ENCODE results near the gene RFX3. TPM values are rescaled to one million over a fixed set of nuclear protein-coding genes. Genes with fewer than 3 reads are reported as not detected.

RFX3 gene
- total and polyA plus RNA-seq, 2 of the 13 experiments (the other 11 are each of a cell fraction or from before 2014, with no cell fraction given), result 2.7 to 5.3 TPM

- intact Hi-C loops (cut with micrococcal nuclease; ENCODE audit: unreplicated experiment) (no loop called here), in situ Hi-C loops (cut with HindIII; ENCODE audit: extremely low pct_ligation_motif_present, low pct_unique_long_range_greater_than_20kb) (no loop called here)
- FAIRE-seq, result no peak
- Histone ChIP-seq H3K9ac (ENCODE audit: insufficient read depth, low read depth, low read length) (no peak overlapping the region), H3K9me3 (ENCODE audit: low read length) (no peaks in the 10 kb centered on the region), H4K20me1 (ENCODE audit: insufficient read depth, low read length) (no peaks in the 10 kb centered on the region), H3K4me3 (replicated peaks in 1 of 3; ENCODE audit: insufficient read depth in 1 of 3, low read depth in 2 of 3, low read length in 3 of 3) (no peak overlapping the region), H3K27ac (ENCODE audit: extremely low read length, insufficient read depth, low read length) (no peak overlapping the region), H3K79me2 (ENCODE audit: insufficient read depth, low read length) (no peaks in the 10 kb centered on the region), H2AFZ (ENCODE audit: low read length) (no peak overlapping the region), H3K36me3 (replicated peaks in 1 of 2; ENCODE audit: control insufficient read depth in 1 of 2, insufficient read depth in 2 of 2, low read length in 2 of 2) (no peaks in the 10 kb centered on the region), H3K27me3 (ENCODE audit: control insufficient read depth in 1 of 2, insufficient read depth in 2 of 2, low read length in 2 of 2) (no peaks in the 10 kb centered on the region), H3K4me1 (ENCODE audit: insufficient read depth, low read length) (no peaks in the 10 kb centered on the region), H3K4me2 (ENCODE audit: low read depth, low read length) (no peak overlapping the region)
- BruUV-seq (replicated peaks), result no TSS peak
- no peak for ATAC-seq
- TF ChIP-seq, protein P1, sequence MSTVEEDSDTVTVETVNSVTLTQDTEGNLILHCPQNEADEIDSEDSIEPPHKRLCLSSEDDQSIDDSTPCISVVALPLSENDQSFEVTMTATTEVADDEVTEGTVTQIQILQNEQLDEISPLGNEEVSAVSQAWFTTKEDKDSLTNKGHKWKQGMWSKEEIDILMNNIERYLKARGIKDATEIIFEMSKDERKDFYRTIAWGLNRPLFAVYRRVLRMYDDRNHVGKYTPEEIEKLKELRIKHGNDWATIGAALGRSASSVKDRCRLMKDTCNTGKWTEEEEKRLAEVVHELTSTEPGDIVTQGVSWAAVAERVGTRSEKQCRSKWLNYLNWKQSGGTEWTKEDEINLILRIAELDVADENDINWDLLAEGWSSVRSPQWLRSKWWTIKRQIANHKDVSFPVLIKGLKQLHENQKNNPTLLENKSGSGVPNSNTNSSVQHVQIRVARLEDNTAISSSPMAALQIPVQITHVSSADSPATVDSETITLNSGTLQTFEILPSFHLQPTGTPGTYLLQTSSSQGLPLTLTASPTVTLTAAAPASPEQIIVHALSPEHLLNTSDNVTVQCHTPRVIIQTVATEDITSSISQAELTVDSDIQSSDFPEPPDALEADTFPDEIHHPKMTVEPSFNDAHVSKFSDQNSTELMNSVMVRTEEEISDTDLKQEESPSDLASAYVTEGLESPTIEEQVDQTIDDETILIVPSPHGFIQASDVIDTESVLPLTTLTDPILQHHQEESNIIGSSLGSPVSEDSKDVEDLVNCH (CRISPR knock-in tag; IDR thresholded peaks at IDR 0.05), result no peak
- TF ChIP-seq, protein P2, sequence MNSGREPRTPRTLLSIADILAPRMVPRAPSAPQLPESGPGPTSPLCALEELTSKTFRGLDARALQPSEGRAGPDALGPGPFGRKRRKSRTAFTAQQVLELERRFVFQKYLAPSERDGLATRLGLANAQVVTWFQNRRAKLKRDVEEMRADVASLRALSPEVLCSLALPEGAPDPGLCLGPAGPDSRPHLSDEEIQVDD (CRISPR knock-in tag; IDR thresholded peaks at IDR 0.05; ENCODE audit: borderline replicate concordance), result no peak
- TF ChIP-seq REPIN1 (CRISPR knock-in tag; IDR thresholded peaks at IDR 0.05; ENCODE audit: borderline replicate concordance, low read depth), result no peak
- TF ChIP-seq RBAK (CRISPR knock-in tag; IDR thresholded peaks at IDR 0.05), result no peak
- TF ChIP-seq ZNF781 (CRISPR knock-in tag; IDR thresholded peaks at IDR 0.05; ENCODE audit: borderline replicate concordance, not compliant biosample characterization), result no peak
- TF ChIP-seq HDAC2 (CRISPR knock-in tag; IDR thresholded peaks at IDR 0.05), result no peak
- no peak for TF ChIP-seq YEATS2 (CRISPR knock-in tag; IDR thresholded peaks at IDR 0.05; ENCODE audit: borderline replicate concordance)
- no peak for TF ChIP-seq HOXA5 (CRISPR knock-in tag; IDR thresholded peaks at IDR 0.05)
- no peak for TF ChIP-seq KLF12 (CRISPR knock-in tag; IDR thresholded peaks at IDR 0.05; ENCODE audit: borderline replicate concordance)
- no peak for TF ChIP-seq XRCC5 (optimal IDR thresholded peaks at IDR 0.05; ENCODE audit: low read length)
- no peak for TF ChIP-seq SIN3A (IDR thresholded peaks at IDR 0.05; ENCODE audit: borderline replicate concordance, low read depth, low read length)
- no peak for TF ChIP-seq FIP1L1 (IDR thresholded peaks at IDR 0.05; ENCODE audit: borderline replicate concordance, insufficient read depth, low read depth, low read length)
- TF ChIP-seq NFIC (IDR thresholded peaks at IDR 0.05; ENCODE audit: low read length), result no peak
- no peak for TF ChIP-seq ZNF598 (CRISPR knock-in tag; IDR thresholded peaks at IDR 0.05; ENCODE audit: borderline replicate concordance)
- TF ChIP-seq SMARCE1 (IDR thresholded peaks at IDR 0.05; ENCODE audit: borderline replicate concordance), result no peak
- no peak for TF ChIP-seq ZKSCAN8 (CRISPR knock-in tag; IDR thresholded peaks at IDR 0.05; ENCODE audit: borderline replicate concordance)
- no peak for TF ChIP-seq NR2C2 (CRISPR knock-in tag; IDR thresholded peaks at IDR 0.05; ENCODE audit: borderline replicate concordance)
- DNase-seq (ENCODE audit: low spot score), result peak; percentile 2
- ChIA-PET CTCF (ENCODE audit: low intra/inter-chr PET ratio, low total read pairs) (no interaction called here), POLR2A (no interaction called here)
- WGBS (ENCODE audit: low lambda C conversion rate), result 71% methylated on average over 4 of the region's 4 CpGs
Observed at GRCh38 chr9:3238236-3238635, 287.6 kb downstream of the RFX3 start.

Measured in HepG2 (cell line).